Ishikawa (cell line): ENCODE measurements around the gene LOXL4.

Source experiments
- CEBPB ChIP-seq: IDR thresholded peaks from 2 replicates; pipeline ENCODE4 v1.6.1; 2012
- CREB1 ChIP-seq: IDR thresholded peaks from 2 replicates; pipeline ENCODE4 v1.6.1; 2012; ENCODE audit warnings: low read depth
- EGR1 ChIP-seq: IDR thresholded peaks from 2 replicates; pipeline ENCODE4 v1.6.1; 2012
- EP300 ChIP-seq: IDR thresholded peaks from 2 replicates; pipeline ENCODE4 v1.6.1; 2012; ENCODE audit warnings: borderline replicate concordance
- FOXM1 ChIP-seq: IDR thresholded peaks from 2 replicates; pipeline ENCODE4 v1.6.1; 2012; ENCODE audit warnings: low read depth, borderline replicate concordance
- MAX ChIP-seq: IDR thresholded peaks from 2 replicates; pipeline ENCODE4 v1.6.1; 2012
- NFIC ChIP-seq: IDR thresholded peaks from 2 replicates; pipeline ENCODE4 v1.6.1; 2012
- RAD21 ChIP-seq: IDR thresholded peaks from 2 replicates; pipeline ENCODE4 v1.6.1; 2012; ENCODE audit warnings: low read depth
- REST ChIP-seq: IDR thresholded peaks from 2 replicates; pipeline ENCODE4 v1.6.1; 2012; ENCODE audit warnings: low read depth, mild to moderate bottlenecking
- TAF1 ChIP-seq: IDR thresholded peaks from 2 replicates; pipeline ENCODE4 v1.6.1; 2012; ENCODE audit warnings: low read depth, mild to moderate bottlenecking
- TCF12 ChIP-seq: IDR thresholded peaks from 2 replicates; pipeline ENCODE4 v1.6.1; 2012; ENCODE audit warnings: low read depth
- TEAD4 ChIP-seq: IDR thresholded peaks from 2 replicates; pipeline ENCODE4 v1.6.1; 2012
- YY1 ChIP-seq: IDR thresholded peaks from 2 replicates; pipeline ENCODE4 v1.6.1; 2012; ENCODE audit warnings: low read depth
- ZBTB7A ChIP-seq: IDR thresholded peaks from 2 replicates; pipeline ENCODE4 v1.6.1; 2012; ENCODE audit warnings: low read depth
- TF ChIP-seq, protein P1 (sequence below): IDR thresholded peaks from 2 replicates; pipeline ENCODE4 v1.6.1; 2012

LOXL4 gene

GRCh38 chr10:98213740-98214139, 54.3 kb downstream of the LOXL4 start:
- TF ChIP-seq EGR1 (no peak), REST (no peak), CREB1 (no peak), MAX (no peak)
- TF ChIP-seq, protein P1, sequence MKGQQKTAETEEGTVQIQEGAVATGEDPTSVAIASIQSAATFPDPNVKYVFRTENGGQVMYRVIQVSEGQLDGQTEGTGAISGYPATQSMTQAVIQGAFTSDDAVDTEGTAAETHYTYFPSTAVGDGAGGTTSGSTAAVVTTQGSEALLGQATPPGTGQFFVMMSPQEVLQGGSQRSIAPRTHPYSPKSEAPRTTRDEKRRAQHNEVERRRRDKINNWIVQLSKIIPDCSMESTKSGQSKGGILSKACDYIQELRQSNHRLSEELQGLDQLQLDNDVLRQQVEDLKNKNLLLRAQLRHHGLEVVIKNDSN = no peak

GRCh38 chr10:98212196-98212595, 55.8 kb downstream of the LOXL4 start:
- TF ChIP-seq TEAD4 = peak; percentile 83
- no peak for TF ChIP-seq YY1
- peak; percentile 87 for TF ChIP-seq CEBPB
- TF ChIP-seq EP300 = peak; percentile 78; the same call in 1 of the 2 replicates
- TF ChIP-seq EGR1 = no peak
- TF ChIP-seq NFIC = peak; percentile 94
- peak; percentile 75 for TF ChIP-seq TCF12
- TF ChIP-seq ZBTB7A = no peak
- TF ChIP-seq TAF1 = no peak
- TF ChIP-seq, protein P1 = no peak
- peak; percentile 52; the same call in 1 of the 2 replicates for TF ChIP-seq FOXM1

DNA sequence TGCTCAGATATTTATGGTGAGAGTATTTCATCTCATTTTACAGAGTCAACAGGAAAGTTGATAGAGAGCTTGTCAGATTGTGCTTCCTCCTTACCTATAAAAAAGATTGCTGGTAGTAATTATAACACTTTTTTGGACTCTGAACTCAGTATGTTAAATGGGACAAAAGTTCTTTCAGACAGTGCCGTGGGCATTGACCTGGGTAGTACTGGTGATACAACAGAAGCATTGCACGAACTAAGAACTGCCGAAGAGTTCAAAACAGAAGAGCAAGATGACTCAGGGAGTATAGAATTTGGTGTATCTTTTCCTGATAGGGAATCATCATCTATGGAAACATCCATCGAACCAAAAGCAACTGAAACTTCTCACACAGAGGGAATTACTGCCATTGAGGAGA, 58.6 kb downstream of the LOXL4 start:
- TF ChIP-seq CEBPB = no peak
- TF ChIP-seq TCF12 = no peak
- no peak for TF ChIP-seq FOXM1
- no peak for TF ChIP-seq REST
- TF ChIP-seq TEAD4 = no peak

DNA sequence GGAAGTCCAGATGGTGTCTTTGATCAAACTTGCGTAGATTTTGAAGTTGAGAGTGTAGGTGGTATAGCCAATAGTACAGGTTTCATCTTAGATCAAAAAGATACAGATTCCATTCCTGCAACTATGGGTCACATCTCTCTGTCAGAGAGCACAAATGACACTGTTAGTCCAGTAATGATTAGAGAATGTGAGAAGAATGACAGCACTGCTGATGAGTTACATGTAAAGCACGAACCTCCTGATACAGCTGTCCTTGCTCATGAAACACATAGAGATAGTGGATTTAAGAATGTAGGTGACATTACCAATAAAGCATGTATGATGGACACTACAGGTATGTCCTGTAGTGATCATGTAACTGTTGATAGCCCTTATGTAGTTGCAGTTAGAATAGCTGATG, 59.1 kb downstream of the LOXL4 start:
- TF ChIP-seq FOXM1 (no peak), EGR1 (no peak)

DNA sequence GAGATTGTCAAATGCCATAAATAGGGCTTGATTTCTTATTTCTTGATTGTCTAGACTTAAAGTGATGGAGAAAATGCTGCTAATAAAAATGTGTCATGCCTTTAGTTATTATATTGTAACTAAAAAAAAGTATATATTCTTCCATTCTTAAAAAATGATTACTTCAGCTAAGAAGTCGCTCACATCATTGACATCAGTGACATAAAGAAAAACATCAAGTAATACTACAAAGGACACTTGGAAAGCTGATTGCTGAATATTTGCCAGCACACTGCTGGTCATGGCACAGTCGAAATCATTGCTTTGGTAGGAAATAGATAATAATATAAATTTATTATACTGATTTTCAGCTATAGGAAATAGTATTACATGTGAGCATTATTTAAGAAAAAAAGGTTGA, 62.6 kb downstream of the LOXL4 start:
- no peak for TF ChIP-seq EP300
- no peak for TF ChIP-seq YY1
- no peak for TF ChIP-seq CREB1
- TF ChIP-seq RAD21 = no peak
- no peak for TF ChIP-seq CEBPB
- TF ChIP-seq TCF12 = no peak
- no peak for TF ChIP-seq NFIC
- TF ChIP-seq MAX = no peak
- no peak for TF ChIP-seq REST
- no peak for TF ChIP-seq EGR1
- TF ChIP-seq TAF1 = no peak
- no peak for TF ChIP-seq ZBTB7A

DNA sequence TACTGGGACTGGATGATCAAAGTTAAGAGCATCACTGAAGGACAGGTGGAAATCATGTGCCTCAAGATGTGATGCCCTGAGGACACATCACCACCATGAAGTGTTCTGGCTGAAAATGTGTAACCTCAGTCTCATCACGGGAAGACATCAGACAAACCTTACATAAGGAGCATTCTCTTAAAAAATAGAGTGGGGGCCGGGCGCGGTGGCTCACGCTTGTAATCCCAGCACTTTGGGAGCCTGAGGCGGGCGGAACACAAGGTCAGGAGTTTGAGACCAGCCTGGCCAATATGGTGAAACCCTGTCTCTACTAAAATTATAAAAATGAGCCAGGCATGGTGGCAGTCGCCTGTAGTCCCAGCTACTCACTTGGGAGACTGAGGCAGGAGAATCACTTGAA, 65.6 kb downstream of the LOXL4 start:
- no peak for TF ChIP-seq RAD21
- no peak for TF ChIP-seq MAX
- no peak for TF ChIP-seq CREB1
- no peak for TF ChIP-seq TCF12
- no peak for TF ChIP-seq EP300
- TF ChIP-seq NFIC = no peak
- TF ChIP-seq FOXM1 = no peak
- no peak for TF ChIP-seq EGR1
